Endodermal cell (in vitro differentiated cells): ENCODE measurements around the gene PTPRK. TPM values are rescaled to one million over a fixed set of nuclear protein-coding genes. Genes with fewer than 3 reads are reported as not detected.

Experiments used
- DNase-seq: peaks from one replicate; pipeline ENCODE4 v3.0.0-alpha.2; 2017
- H3K27ac ChIP-seq: 2 replicates; pipeline ENCODE4 v1.5.1; 2013; ENCODE audit warnings: mild to moderate bottlenecking, low read depth, low read length, moderate library complexity
- H3K27me3 ChIP-seq: 2 replicates; pipeline ENCODE4 v1.6.1; 2013; ENCODE audit warnings: mild to moderate bottlenecking, low read length, moderate library complexity; ENCODE audit not compliant: insufficient read depth, control insufficient read depth, poor library complexity, severe bottlenecking
- H3K36me3 ChIP-seq: 2 replicates; pipeline ENCODE4 v1.7.0; 2013; ENCODE audit warnings: mild to moderate bottlenecking, low read length, moderate library complexity; ENCODE audit not compliant: control insufficient read depth, insufficient read depth
- H3K4me1 ChIP-seq: one replicate; pipeline ENCODE4 v1.7.0; 2013; ENCODE audit warnings: low read length; ENCODE audit not compliant: control insufficient read depth, insufficient read depth
- H3K4me3 ChIP-seq: 2 replicates; pipeline ENCODE4 v1.5.1; 2013; ENCODE audit warnings: mild to moderate bottlenecking, low read length, moderate library complexity
- H3K9ac ChIP-seq: 2 replicates; pipeline ENCODE4 v1.6.1; 2013; ENCODE audit warnings: mild to moderate bottlenecking, low read length, moderate library complexity; ENCODE audit not compliant: poor library complexity, severe bottlenecking; ENCODE audit errors: extremely low read depth
- H3K9me3 ChIP-seq: 2 replicates; pipeline ENCODE4 v1.6.1; 2013; ENCODE audit warnings: mild to moderate bottlenecking, low read length, moderate library complexity; ENCODE audit not compliant: control insufficient read depth
- H3K27ac Mint-ChIP-seq: 2 replicates; pipeline ENCODE4 v1.8.0; 2020; ENCODE audit warnings: mixed read lengths
- H3K27me3 Mint-ChIP-seq: 2 replicates; pipeline ENCODE4 v1.8.0; 2021; ENCODE audit warnings: mild to moderate bottlenecking, mixed read lengths; ENCODE audit not compliant: insufficient read depth
- H3K36me3 Mint-ChIP-seq: 2 replicates; pipeline ENCODE4 v1.8.0; 2020; ENCODE audit warnings: low read depth, mixed read lengths
- H3K4me1 Mint-ChIP-seq: 2 replicates; pipeline ENCODE4 v1.8.0; 2020; ENCODE audit warnings: mixed read lengths
- H3K4me3 Mint-ChIP-seq: 2 replicates; pipeline ENCODE4 v1.8.0; 2020; ENCODE audit warnings: mild to moderate bottlenecking, moderate library complexity, mixed read lengths
- H3K9me3 Mint-ChIP-seq: 2 replicates; pipeline ENCODE4 v1.8.0; 2020; ENCODE audit warnings: mild to moderate bottlenecking, mixed read lengths
- CTCF ChIP-seq: fragments of 200-600 bp; sonication (generic); conservative IDR thresholded peaks from 2 replicates; pipeline ENCODE4 v1.5.0; 2021; ENCODE audit warnings: antibody characterized with exemption, mild to moderate bottlenecking
- WGBS, 2 experiments: methylation state at CpG; one replicate each; pipeline versions ENCODE4 v1.1.5 to v1.1.7; 2013; ENCODE audit warnings: missing lambda C conversion rate in 2 of 2, mixed read lengths in 1 of 2; ENCODE audit not compliant: insufficient coverage in 1 of 2, insufficient read length in 1 of 2; 5-methylcytosine and 5-hydroxymethylcytosine counted together
- total RNA-seq, 2 donors: library from RNA; stranded (reverse); fragmentation: NEBNext Ultra II Directional in 1 of 2; extraction: Animal tissue kit (Norgen Biotek cat#: 25700) in 1 of 2; gene quantifications; 2 replicates in 1 of 2; 3 replicates in 1 of 2; pipeline ENCODE4 v1.2.1, GENCODE V29; 2021

Gene PTPRK
- total RNA-seq, 2 donors from 2014 or later = 46.4 to 57.6 TPM

GRCh38 chr6:128519132-128519930 lies 1.1 kb downstream of the PTPRK start:
- peaks cover 4% of the 10 kb centered on the region for H3K27me3 Mint-ChIP-seq
- Histone ChIP-seq H3K9me3 (no peaks in the 10 kb centered on the region), H3K27ac (peak overlapping the region; percentile 99), H3K36me3 (no peaks in the 10 kb centered on the region), H3K27me3 (no peaks in the 10 kb centered on the region), H3K4me1 (peaks cover 4% of the 10 kb centered on the region), H3K9ac (peak overlapping the region; percentile 99), H3K4me3 (peak overlapping the region; percentile 87)
- peak overlapping the region; percentile 100 for H3K27ac Mint-ChIP-seq
- WGBS, 2 experiments = 0% methylated on average over 3 to 46 of the region's 46 CpGs
- peak overlapping the region; percentile 98 for H3K4me3 Mint-ChIP-seq
- peak; percentile 66 for TF ChIP-seq CTCF
- H3K9me3 Mint-ChIP-seq = no peaks in the 10 kb centered on the region
- peaks cover 28% of the 10 kb centered on the region for H3K4me1 Mint-ChIP-seq
- H3K36me3 Mint-ChIP-seq = no peaks in the 10 kb centered on the region
- peak; percentile 88 for DNase-seq

- no peaks in the 10 kb centered on the region for H3K36me3 Mint-ChIP-seq
- H3K36me3 ChIP-seq = no peaks in the 10 kb centered on the region
- peak overlapping the region; percentile 87 for H3K4me3 ChIP-seq
- no peaks in the 10 kb centered on the region for H3K27me3 ChIP-seq
- no peaks in the 10 kb centered on the region for H3K9me3 ChIP-seq
- H3K4me1 Mint-ChIP-seq = peaks cover 32% of the 10 kb centered on the region
- no peak for TF ChIP-seq CTCF
- peaks cover 4% of the 10 kb centered on the region for H3K4me1 ChIP-seq
- peaks cover 4% of the 10 kb centered on the region for H3K27me3 Mint-ChIP-seq
- 20 to 32% methylated on average over 9 to 21 of the region's 21 CpGs for WGBS, 2 experiments
- peak overlapping the region; percentile 91 for H3K27ac Mint-ChIP-seq
- peak overlapping the region; percentile 99 for H3K9ac ChIP-seq
- H3K27ac ChIP-seq = no peak overlapping the region
- DNase-seq = no peak
- peak overlapping the region; percentile 98 for H3K4me3 Mint-ChIP-seq
- H3K9me3 Mint-ChIP-seq = no peaks in the 10 kb centered on the region
Measured at GRCh38 chr6:128518434-128519131, 1.8 kb downstream of the PTPRK start.

- H3K36me3 Mint-ChIP-seq = no peaks in the 10 kb centered on the region
- DNase-seq = no peak
- Histone ChIP-seq H3K4me1 (peaks cover 4% of the 10 kb centered on the region), H3K27ac (no peak overlapping the region), H3K36me3 (no peaks in the 10 kb centered on the region), H3K4me3 (peak overlapping the region; percentile 87), H3K27me3 (no peaks in the 10 kb centered on the region), H3K9me3 (no peaks in the 10 kb centered on the region), H3K9ac (no peak overlapping the region)
- 97 to 100% methylated on average over 1 to 2 of the region's 2 CpGs for WGBS, 2 experiments
- peaks cover 33% of the 10 kb centered on the region for H3K4me1 Mint-ChIP-seq
- no peaks in the 10 kb centered on the region for H3K9me3 Mint-ChIP-seq
- no peak overlapping the region for H3K27ac Mint-ChIP-seq
- peak overlapping the region; percentile 98 for H3K4me3 Mint-ChIP-seq
- TF ChIP-seq CTCF = no peak
- H3K27me3 Mint-ChIP-seq = peaks cover 4% of the 10 kb centered on the region
Measured at GRCh38 chr6:128517124-128517523, 3.3 kb downstream of the PTPRK start.
